Suprapubic skin (tissue), 4 donors: Measurements from ENCODE around the gene GAN. TPM values are rescaled to one million over a fixed set of nuclear protein-coding genes. Genes with fewer than 3 reads are reported as not detected.
A peak's percentile ranks its signal among the peaks of the same experiment; 100 is the strongest.

Experiments
- DNase-seq, 2 donors: peaks; one replicate each; pipeline ENCODE4 v3.0.0-alpha.2; 2019; ENCODE audit warnings: low spot score in 2 of 2
- H3K27ac ChIP-seq: fragments of 200-600 bp; sonication (generic); one replicate; pipeline ENCODE4 v1.5.1; 2019
- H3K27me3 ChIP-seq: fragments of 200-600 bp; sonication (generic); one replicate; pipeline ENCODE4 v1.5.1; 2019
- H3K36me3 ChIP-seq: fragments of 200-600 bp; sonication (generic); one replicate; pipeline ENCODE4 v1.5.1; 2019
- H3K4me1 ChIP-seq: fragments of 200-600 bp; sonication (generic); one replicate; pipeline ENCODE4 v1.5.1; 2019
- H3K4me3 ChIP-seq: fragments of 200-600 bp; sonication (generic); one replicate; pipeline ENCODE4 v1.5.1; 2019; ENCODE audit warnings: mild to moderate bottlenecking
- H3K9me3 ChIP-seq: fragments of 200-600 bp; sonication (generic); one replicate; pipeline ENCODE4 v1.5.1; 2019
- CTCF ChIP-seq, 2 donors: fragments of 200-600 bp in 1 of 2; fragments of 450-650 bp in 1 of 2; sonication (generic) in 1 of 2; IDR thresholded peaks; one replicate each; pipeline ENCODE4 v1.5.1; 2016 to 2019; ENCODE audit warnings: antibody characterized with exemption in 2 of 2, mild to moderate bottlenecking in 1 of 2, moderate library complexity in 1 of 2
- EP300 ChIP-seq: sonication (generic); formaldehyde crosslinking; IDR thresholded peaks from one replicate; pipeline ENCODE4 v1.6.1; 2017; ENCODE audit warnings: antibody characterized with exemption
- POLR2A ChIP-seq, 2 donors: fragments of 450-650 bp; IDR thresholded peaks; one replicate each; pipeline ENCODE4 v1.6.1; 2017; ENCODE audit warnings: antibody characterized with exemption in 2 of 2, mild to moderate bottlenecking in 2 of 2, moderate library complexity in 2 of 2
- POLR2AphosphoS5 ChIP-seq, 3 donors: sonication (generic); formaldehyde crosslinking; IDR thresholded peaks; one replicate each; pipeline ENCODE4 v1.6.1; 2017; ENCODE audit warnings: antibody characterized with exemption in 3 of 3
- WGBS: methylation state at CpG from one replicate; pipeline ENCODE4 v1.1.5; 2018; 5-methylcytosine and 5-hydroxymethylcytosine counted together
- total RNA-seq, 4 donors: library from RNA; depleted of rRNA; stranded (reverse); fragments of >200 nt; gene quantifications; one replicate each; pipeline ENCODE4 v1.1.0, GENCODE V29; 2016

The GAN gene
- total RNA-seq, 4 donors from 2014 or later: 74.3 to 168 (median 130) TPM

GRCh38 chr16:81366316-81366932 lies 51.7 kb downstream of the GAN start:
- H3K9me3 ChIP-seq: no peaks in the 10 kb centered on the region
- WGBS: 54% methylated on average over 12 of the region's 12 CpGs
- H3K27ac ChIP-seq: no peak overlapping the region
- DNase-seq: no peak
- no peak for TF ChIP-seq EP300
- peak; percentile 55 to 64 for TF ChIP-seq CTCF (IDR thresholded peaks at IDR 0.05)
- no peak for TF ChIP-seq POLR2AphosphoS5 (IDR thresholded peaks at IDR 0.05)
- no peaks in the 10 kb centered on the region for H3K27me3 ChIP-seq
- H3K4me1 ChIP-seq: peaks cover under 1% of the 10 kb centered on the region
- peaks cover 80% of the 10 kb centered on the region for H3K36me3 ChIP-seq
- H3K4me3 ChIP-seq: no peak overlapping the region

GRCh38 chr16:81367821-81368220 lies 53.1 kb downstream of the GAN start:
- Histone ChIP-seq H3K27me3 (no peaks in the 10 kb centered on the region), H3K27ac (no peak overlapping the region), H3K36me3 (peaks cover 75% of the 10 kb centered on the region), H3K4me1 (peaks cover 3% of the 10 kb centered on the region), H3K9me3 (no peaks in the 10 kb centered on the region), H3K4me3 (no peak overlapping the region)
- no peak for DNase-seq
- WGBS: 93% methylated on average over 6 of the region's 6 CpGs
- TF ChIP-seq EP300: no peak
- TF ChIP-seq POLR2A (IDR thresholded peaks at IDR 0.05): no peak
- no peak for TF ChIP-seq CTCF (IDR thresholded peaks at IDR 0.05)
- TF ChIP-seq POLR2AphosphoS5 (IDR thresholded peaks at IDR 0.05): no peak

GRCh38 chr16:81369888-81370504 lies 55.2 kb downstream of the GAN start:
- H3K4me3 ChIP-seq: no peak overlapping the region
- no peak overlapping the region for H3K27ac ChIP-seq
- H3K27me3 ChIP-seq: no peaks in the 10 kb centered on the region
- H3K36me3 ChIP-seq: peaks cover 54% of the 10 kb centered on the region
- H3K9me3 ChIP-seq: no peaks in the 10 kb centered on the region
- H3K4me1 ChIP-seq: peaks cover 3% of the 10 kb centered on the region
- TF ChIP-seq CTCF (IDR thresholded peaks at IDR 0.05) (no peak), POLR2A (IDR thresholded peaks at IDR 0.05) (no peak), POLR2AphosphoS5 (IDR thresholded peaks at IDR 0.05) (no peak), EP300 (no peak)
- WGBS: 79% methylated on average over 4 of the region's 4 CpGs
- DNase-seq: no peak

- Histone ChIP-seq H3K4me3 (no peak overlapping the region), H3K36me3 (peaks cover 43% of the 10 kb centered on the region), H3K9me3 (no peaks in the 10 kb centered on the region), H3K27me3 (no peaks in the 10 kb centered on the region), H3K4me1 (peaks cover 3% of the 10 kb centered on the region), H3K27ac (no peak overlapping the region)
- 35% methylated on average over 1 of the region's 1 CpG for WGBS
- no peak for DNase-seq
- TF ChIP-seq POLR2A (IDR thresholded peaks at IDR 0.05) (no peak), CTCF (IDR thresholded peaks at IDR 0.05) (no peak), EP300 (no peak), POLR2AphosphoS5 (IDR thresholded peaks at IDR 0.05) (no peak)
These were observed 56.3 kb downstream of the GAN start for GRCh38 chr16:81371106-81371505.

GRCh38 chr16:81374550-81374949 lies 59.8 kb downstream of the GAN start:
- Histone ChIP-seq H3K36me3 (peaks cover 35% of the 10 kb centered on the region), H3K27ac (no peak overlapping the region)
- 74% methylated on average over 3 of the region's 3 CpGs for WGBS

More at GRCh38 chr16:81374550-81374949, 59.8 kb downstream of the GAN start:
- Histone ChIP-seq H3K4me3 (no peak overlapping the region), H3K27me3 (no peaks in the 10 kb centered on the region), H3K4me1 (peaks cover 6% of the 10 kb centered on the region), H3K9me3 (no peaks in the 10 kb centered on the region)
- TF ChIP-seq EP300 (no peak), POLR2AphosphoS5 (IDR thresholded peaks at IDR 0.05) (no peak), CTCF (IDR thresholded peaks at IDR 0.05) (no peak), POLR2A (IDR thresholded peaks at IDR 0.05) (no peak)
- no peak for DNase-seq
